PFSK-1 (cell line): Measurements from ENCODE around the gene CS.

ENCODE experiments used
- FOXP2 ChIP-seq: optimal IDR thresholded peaks from 2 replicates; pipeline ENCODE3; 2011; ENCODE audit warnings: borderline replicate concordance, control low read depth, inconsistent platforms; ENCODE audit not compliant: insufficient read depth; ENCODE audit errors: extremely low read length, extremely low read depth
- POLR2AphosphoS5 ChIP-seq: IDR thresholded peaks from 2 replicates; pipeline ENCODE4 v1.6.1; 2012; ENCODE audit warnings: low read depth, mild to moderate bottlenecking, control low read depth, low read length, moderate library complexity
- REST ChIP-seq, 2 experiments: IDR thresholded peaks; 2 replicates each; pipeline versions ENCODE4 v1.6.1 to v1.8.0; 2011 to 2012; ENCODE audit warnings: low read depth in 2 of 2, low read length in 2 of 2, control low read depth in 1 of 2, inconsistent platforms in 1 of 2, mild to moderate bottlenecking in 1 of 2, moderate library complexity in 1 of 2; ENCODE audit not compliant: insufficient read depth in 1 of 2
- SIN3A ChIP-seq: IDR thresholded peaks from 2 replicates; pipeline ENCODE4 v1.6.1; 2012; ENCODE audit warnings: mild to moderate bottlenecking, low read length, moderate library complexity, borderline replicate concordance; ENCODE audit not compliant: insufficient read depth
- TAF1 ChIP-seq: IDR thresholded peaks from 2 replicates; pipeline ENCODE4 v1.6.1; 2012; ENCODE audit warnings: low read length, control low read depth, borderline replicate concordance; ENCODE audit not compliant: insufficient read depth

CS gene

GRCh38 chr12:56286044-56286830, 13.9 kb downstream of the CS start:
- no peak for TF ChIP-seq POLR2AphosphoS5
- TF ChIP-seq FOXP2 = no peak
- TF ChIP-seq SIN3A = no peak
- TF ChIP-seq REST (IDR thresholded peaks at IDR 0.05; ENCODE audit: insufficient read depth in 1 of 2, low read depth in 2 of 2, low read length in 2 of 2) = no peak
- TF ChIP-seq TAF1 = no peak

GRCh38 chr12:56282579-56282978, 17.6 kb downstream of the CS start:
- TF ChIP-seq TAF1 = no peak
- no peak for TF ChIP-seq FOXP2
- no peak for TF ChIP-seq SIN3A
- no peak for TF ChIP-seq POLR2AphosphoS5
- TF ChIP-seq REST (IDR thresholded peaks at IDR 0.05; ENCODE audit: insufficient read depth in 1 of 2, low read depth in 2 of 2, low read length in 2 of 2) = no peak

- TF ChIP-seq POLR2AphosphoS5 (no peak), FOXP2 (no peak), TAF1 (no peak), SIN3A (no peak), REST (IDR thresholded peaks at IDR 0.05; ENCODE audit: insufficient read depth in 1 of 2, low read depth in 2 of 2, low read length in 2 of 2) (no peak)
Measured at GRCh38 chr12:56282030-56282429, 18.1 kb downstream of the CS start.

- no peak for TF ChIP-seq SIN3A
Measured at GRCh38 chr12:56280849-56281248, 19.3 kb downstream of the CS start.

- TF ChIP-seq FOXP2 (no peak), TAF1 (no peak), REST (IDR thresholded peaks at IDR 0.05; ENCODE audit: insufficient read depth in 1 of 2, low read depth in 2 of 2, low read length in 2 of 2) (no peak), POLR2AphosphoS5 (no peak), SIN3A (no peak)
Measured at GRCh38 chr12:56278905-56279304, 21.2 kb downstream of the CS start.
